ENCODE data around the gene LRRN4. TPM values are rescaled to one million over a fixed set of nuclear protein-coding genes. Genes with fewer than 3 reads are reported as not detected.
"Not testable (repeated sequence)": the region's sequence is repeated elsewhere in the genome, so short reads cannot be mapped to it uniquely, and the experiment has no call there.

The LRRN4 gene
- total and polyA plus RNA-seq, 2 of the 4 experiments (the other 2 are of a cell fraction), result under 0.01 to 0.19 TPM

DNA sequence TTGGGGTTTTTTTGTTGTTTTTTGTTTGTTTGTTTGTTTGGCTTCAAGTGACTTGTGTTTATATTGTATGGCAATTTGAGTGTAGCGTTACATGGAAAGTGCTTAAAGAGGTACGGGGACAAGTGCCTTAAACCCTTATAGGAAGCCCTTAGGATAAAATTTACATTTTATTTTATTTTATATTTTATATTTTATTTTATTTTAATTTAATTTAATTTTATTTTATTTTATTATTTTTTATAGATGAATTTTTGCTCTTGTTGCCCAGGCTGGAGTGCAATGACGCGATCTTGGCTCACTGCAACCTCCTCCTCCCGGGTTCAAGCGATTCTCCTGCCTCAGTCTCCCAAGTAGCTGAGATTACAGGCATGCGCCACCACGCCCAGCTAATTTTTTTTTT lies 21.0 kb downstream of the LRRN4 start:
- H3K4me3 ChIP-seq (ENCODE audit: insufficient read depth, low read depth, low read length); H2BK15ac ChIP-seq (ENCODE audit: low read depth, low read length); H3K23ac ChIP-seq (ENCODE audit: low read depth, low read length); CTCF ChIA-PET; DNase-seq; H2BK5ac ChIP-seq (ENCODE audit: low read depth, low read length, poor library complexity, severe bottlenecking); H3K27me3 ChIP-seq (ENCODE audit: control insufficient read depth, insufficient read depth, low read length); H4K8ac ChIP-seq (ENCODE audit: low read depth in 2 of 2, low read length in 2 of 2); ATAC-seq (ENCODE audit: low read depth); H2BK120ac ChIP-seq (ENCODE audit: low read depth, low read length); H2BK20ac ChIP-seq (ENCODE audit: low read depth, low read length); intact Hi-C loops (cut with micrococcal nuclease); H3K4ac ChIP-seq (ENCODE audit: low read depth, low read length); in situ Hi-C loops (cut with MboI; ENCODE audit: low sequenced_read_pairs); H4K91ac ChIP-seq (ENCODE audit: insufficient read depth, low read depth, low read length); H3K56ac ChIP-seq (ENCODE audit: extremely low read depth, insufficient read depth, low read length); H4K20me1 ChIP-seq (ENCODE audit: insufficient read depth, low read length); H3K9me3 ChIP-seq (ENCODE audit: control insufficient read depth, insufficient read depth, low read length); H3K14ac ChIP-seq (replicated peaks; ENCODE audit: low read depth, low read length); H3K4me2 ChIP-seq (ENCODE audit: low read depth, low read length); H2AFZ ChIP-seq (replicated peaks; ENCODE audit: low read length, poor library complexity); H3K27ac ChIP-seq (ENCODE audit: insufficient read depth, low read length); BruUV-seq (replicated peaks); H2AK9ac ChIP-seq (replicated peaks; ENCODE audit: low read depth, low read length, poor library complexity); dilution Hi-C loops (cut with HindIII; ENCODE audit: low sequenced_read_pairs, unreplicated experiment); H2AK5ac ChIP-seq (ENCODE audit: low read depth, low read length); POLR2A ChIA-PET (ENCODE audit: unreplicated experiment); H3K9ac ChIP-seq (ENCODE audit: low read depth, low read length); H3K18ac ChIP-seq (ENCODE audit: low read depth, low read length); H3K4me1 ChIP-seq (ENCODE audit: control insufficient read depth, insufficient read depth, low read length); H4K5ac ChIP-seq (ENCODE audit: low read depth, low read length): not testable (repeated sequence)
- Histone ChIP-seq H3K79me1 (ENCODE audit: low read depth in 1 of 2, low read length in 2 of 2) (peaks cover 26 to 46% of the 10 kb centered on the region in 2 experiments), H3K36me3 (ENCODE audit: control insufficient read depth, insufficient read depth, low read length) (peaks cover 23% of the 10 kb centered on the region), H3K9me1 (ENCODE audit: insufficient read depth, low read length) (peaks cover 17% of the 10 kb centered on the region)
- no CpG with 5 or more reads among the region's 8 CpGs for WGBS, 2 experiments (ENCODE audit: extremely low coverage in 2 of 2, insufficient read length in 1 of 2)

All from IMR-90 (cell line).